Measurements from ENCODE around the gene TRIM14. TPM values are rescaled to one million over a fixed set of nuclear protein-coding genes. Genes with fewer than 3 reads are reported as not detected.

TRIM14 gene
- total RNA-seq, 1 experiment from 2014 or later = 12.5 TPM

- Histone ChIP-seq H3K4ac (ENCODE audit: low read depth, low read length) (no peak overlapping the region), H3K79me2 (ENCODE audit: insufficient read depth, low read length) (no peaks in the 10 kb centered on the region), H2AFZ (ENCODE audit: low read length) (no peak overlapping the region), H2BK5ac (ENCODE audit: insufficient read length, low read length) (no peak overlapping the region), H3K18ac (ENCODE audit: insufficient read length, low read depth, low read length) (no peak overlapping the region), H3K23ac (ENCODE audit: insufficient read length, low read depth, low read length) (no peak overlapping the region), H4K20me1 (ENCODE audit: control insufficient read depth, insufficient read depth, insufficient read length) (no peaks in the 10 kb centered on the region), H3K23me2 (ENCODE audit: insufficient read length, low read depth, low read length, poor library complexity, severe bottlenecking) (no peaks in the 10 kb centered on the region), H2BK15ac (ENCODE audit: low read depth, low read length) (no peak overlapping the region), H3T11ph (ENCODE audit: low read length) (no peak overlapping the region), H2BK12ac (ENCODE audit: insufficient read length, low read depth, low read length) (no peak overlapping the region), H3K27me3 (ENCODE audit: insufficient read depth, low read length) (no peaks in the 10 kb centered on the region), H2BK20ac (ENCODE audit: low read depth, low read length, poor library complexity, severe bottlenecking) (no peak overlapping the region), H3K9ac (ENCODE audit: extremely low read depth, insufficient read length, low read length) (no peak overlapping the region), H3K79me1 (ENCODE audit: insufficient read depth, low read depth, low read length, poor library complexity, severe bottlenecking) (no peaks in the 10 kb centered on the region), H3K14ac (ENCODE audit: insufficient read depth, low read length) (no peak overlapping the region), H3K56ac (ENCODE audit: insufficient read length, low read depth, low read length) (no peak overlapping the region), H2AK5ac (ENCODE audit: insufficient read length, low read length) (no peak overlapping the region), H3K27ac (ENCODE audit: insufficient read length, low read depth, low read length) (no peak overlapping the region), H4K91ac (ENCODE audit: insufficient read length, low read depth, low read length) (no peak overlapping the region), H3K4me2 (ENCODE audit: insufficient read depth, insufficient read length, low read length) (no peak overlapping the region), H3K9me3 (ENCODE audit: control insufficient read depth, low read depth, low read length) (no peaks in the 10 kb centered on the region), H2BK120ac (ENCODE audit: low read depth, low read length, poor library complexity, severe bottlenecking) (no peak overlapping the region), H4K5ac (ENCODE audit: insufficient read length, low read depth, low read length) (no peak overlapping the region), H4K8ac (replicated peaks; ENCODE audit: insufficient read length, low read depth, low read length) (no peak overlapping the region), H3K4me1 (ENCODE audit: insufficient read depth, low read length) (no peaks in the 10 kb centered on the region)
- H3K27ac Mint-ChIP-seq = no peak overlapping the region; a peak in 1 of 7 replicates
- H3K4me1 Mint-ChIP-seq = peaks cover 4% of the 10 kb centered on the region in 2 experiments; a peak in 1 of 4 replicates
- no peak overlapping the region for H3K4me3 Mint-ChIP-seq
- no peak for DNase-seq
- H3K36me3 Mint-ChIP-seq (ENCODE audit: insufficient read depth in 1 of 3, low read depth in 3 of 3) = peaks cover 20 to 23% (median 21%) of the 10 kb centered on the region in 3 experiments; a peak in 6 of 7 replicates
- no peaks in the 10 kb centered on the region for H3K9me3 Mint-ChIP-seq
- WGBS (ENCODE audit: extremely low coverage, insufficient read length, low lambda C conversion rate) = no CpG with 5 or more reads among the region's 8 CpGs
- TF ChIP-seq CTCF (conservative IDR thresholded peaks at IDR 0.05) = no peak
- H3K27me3 Mint-ChIP-seq (ENCODE audit: low read depth) = no peaks in the 10 kb centered on the region; the same call in 1 of the 2 replicates
Observed at GRCh38 chr9:98127226-98127625, 8.2 kb upstream of the TRIM14 start.
